HG03442 (cell line): ENCODE data around the gene ZXDB.
"Not testable (repeated sequence)": the region's sequence is repeated elsewhere in the genome, so short reads cannot be mapped to it uniquely, and the experiment has no call there.

Experiments
- ATAC-seq: cut with Tn5 transposase; IDR thresholded peaks from one replicate; pipeline ENCODE4 v1.9.1; 2021; ENCODE audit warnings: mild to moderate bottlenecking, moderate library complexity; ENCODE audit not compliant: unreplicated experiment

ZXDB gene

GRCh38 chrX:57591284-57592159, at the start of gene ZXDB:
ZXDB (plus strand) TSS chrX:57592011; CDS start chrX:57592049, 38 bp downstream.
- peak; percentile 48 for ATAC-seq

DNA sequence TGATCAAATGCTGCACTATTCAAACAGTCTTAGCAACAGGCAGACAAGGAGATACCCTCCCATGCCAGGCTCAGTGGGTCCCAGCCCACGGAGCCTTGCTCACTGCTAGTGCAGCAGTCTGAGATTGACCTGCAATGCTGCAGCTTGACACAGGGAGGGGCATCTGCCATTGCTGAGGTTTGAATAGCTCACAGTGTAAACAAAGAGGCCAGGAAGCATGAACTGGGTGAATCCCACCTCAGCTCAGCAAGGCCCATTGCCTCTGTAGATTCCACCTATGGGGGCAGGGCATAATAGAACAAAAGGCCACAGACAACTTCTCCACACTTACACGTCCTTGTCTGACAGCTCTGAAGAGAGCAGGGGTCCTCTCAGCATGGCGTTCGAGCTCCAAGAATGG, 26.6 kb upstream of the ZXDB start:
- ATAC-seq, result no peak

GRCh38 chrX:57573754-57574153, 18.1 kb upstream of the ZXDB start:
- peak; percentile 57 for ATAC-seq

- not testable (repeated sequence) for ATAC-seq
Measured at GRCh38 chrX:57582948-57583347, 8.9 kb upstream of the ZXDB start.

GRCh38 chrX:57583477-57583876, 8.3 kb upstream of the ZXDB start:
- no peak for ATAC-seq

DNA sequence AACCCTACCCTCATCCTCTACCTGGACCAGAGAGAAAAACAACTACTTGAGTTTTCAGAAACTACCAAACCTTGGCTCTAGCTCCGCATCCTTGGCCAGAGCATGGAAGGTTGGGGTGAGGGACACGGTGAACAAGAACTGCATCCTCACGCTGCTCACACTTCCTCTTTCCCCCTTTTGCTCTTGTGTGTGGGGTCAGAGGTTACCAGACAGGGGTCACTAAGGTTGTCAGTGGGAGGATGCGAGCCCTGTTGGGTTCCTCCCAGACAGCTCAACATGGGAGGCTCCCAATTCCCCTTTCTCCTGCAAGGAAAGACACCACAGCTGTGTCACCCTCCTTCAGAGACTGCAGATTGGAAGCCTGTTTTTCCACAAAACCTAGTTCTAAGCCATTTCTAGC, 5.5 kb upstream of the ZXDB start:
- ATAC-seq, result no peak

DNA sequence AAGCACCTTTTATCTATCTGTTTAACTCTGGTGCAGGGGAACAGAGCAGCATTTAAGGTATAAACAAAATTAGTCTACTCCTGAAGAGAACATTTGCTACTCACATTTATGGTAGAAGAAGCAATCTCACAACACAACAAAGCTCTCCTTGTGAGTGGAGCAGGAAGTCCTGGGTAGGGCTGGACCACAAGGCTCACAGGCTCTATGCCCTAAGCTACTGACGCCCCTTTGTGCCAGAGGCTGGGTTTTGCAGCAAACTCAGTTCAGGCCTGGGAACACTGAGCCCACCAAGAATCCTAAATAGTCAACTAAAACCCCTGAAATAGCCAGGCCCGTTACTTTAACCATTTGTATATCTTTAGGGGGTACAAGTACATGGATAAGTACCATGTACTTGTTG, 4.7 kb upstream of the ZXDB start:
- no peak for ATAC-seq

- peak; percentile 24 for ATAC-seq
Measured at GRCh38 chrX:57587607-57588006, 4.2 kb upstream of the ZXDB start.

GRCh38 chrX:57592160-57592893, 516 bp downstream of the ZXDB start:
- peak; percentile 72 for ATAC-seq

DNA sequence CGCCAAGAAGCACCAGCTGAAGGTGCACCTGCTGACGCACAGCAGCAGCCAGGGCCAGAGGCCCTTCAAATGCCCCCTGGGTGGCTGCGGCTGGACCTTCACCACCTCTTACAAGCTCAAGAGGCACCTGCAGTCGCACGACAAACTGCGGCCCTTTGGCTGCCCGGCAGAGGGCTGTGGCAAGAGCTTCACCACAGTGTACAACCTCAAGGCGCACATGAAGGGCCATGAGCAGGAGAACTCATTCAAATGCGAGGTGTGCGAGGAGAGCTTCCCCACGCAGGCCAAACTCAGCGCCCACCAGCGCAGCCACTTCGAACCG, 1.0 kb downstream of the ZXDB start:
- ATAC-seq, result peak; percentile 51

DNA sequence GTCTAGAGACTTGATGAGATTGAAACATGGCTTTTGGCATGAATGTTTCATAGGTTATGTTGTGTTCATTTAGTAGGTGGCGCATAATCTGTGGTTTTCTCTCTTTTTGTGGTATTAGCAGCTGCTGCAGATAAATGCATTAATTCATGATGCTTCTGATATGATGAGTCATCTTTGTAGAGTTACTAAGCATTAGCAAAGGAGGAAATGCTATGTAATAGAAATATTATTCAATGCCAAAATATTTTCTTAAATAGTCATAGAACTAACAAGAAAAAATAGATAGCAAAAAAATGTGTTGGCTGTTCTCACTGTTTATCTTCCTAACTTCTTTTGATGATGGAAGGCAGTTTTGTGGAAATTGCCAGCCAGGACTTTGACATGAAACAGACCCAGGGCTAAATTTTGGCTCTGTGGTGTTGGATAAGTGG, 3.6 kb downstream of the ZXDB start:
- no peak for ATAC-seq

GRCh38 chrX:57596109-57596508, 4.3 kb downstream of the ZXDB start:
- no peak for ATAC-seq

DNA sequence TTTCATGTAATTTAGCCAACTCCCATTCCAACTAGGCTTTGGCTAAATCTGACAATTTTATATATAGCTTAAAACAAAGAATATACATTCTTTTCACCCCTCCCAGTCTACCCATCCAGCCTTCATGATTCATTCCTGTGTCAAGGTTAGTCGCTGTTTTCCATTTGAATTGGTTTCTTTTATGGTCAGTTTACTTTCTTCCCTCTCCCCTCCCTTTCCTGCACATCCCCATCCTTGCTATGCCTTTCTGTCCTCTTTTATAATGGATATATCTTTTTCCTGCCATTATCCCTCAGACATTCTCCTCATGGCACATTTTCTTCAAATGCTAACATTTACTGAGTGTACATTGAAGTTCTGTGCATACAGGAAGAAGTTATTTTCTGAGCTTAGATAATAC, 4.7 kb downstream of the ZXDB start:
- no peak for ATAC-seq

GRCh38 chrX:57607295-57608187, 15.7 kb downstream of the ZXDB start:
- ATAC-seq, result no peak

GRCh38 chrX:57613351-57613750, 21.5 kb downstream of the ZXDB start:
- ATAC-seq, result not testable (repeated sequence)

- not testable (repeated sequence) for ATAC-seq
Measured at GRCh38 chrX:57629438-57629837, 37.6 kb downstream of the ZXDB start.

- no peak for ATAC-seq
Measured at GRCh38 chrX:57640674-57641016, 48.8 kb downstream of the ZXDB start.

GRCh38 chrX:57641338-57641737, 49.5 kb downstream of the ZXDB start:
- no peak for ATAC-seq

DNA sequence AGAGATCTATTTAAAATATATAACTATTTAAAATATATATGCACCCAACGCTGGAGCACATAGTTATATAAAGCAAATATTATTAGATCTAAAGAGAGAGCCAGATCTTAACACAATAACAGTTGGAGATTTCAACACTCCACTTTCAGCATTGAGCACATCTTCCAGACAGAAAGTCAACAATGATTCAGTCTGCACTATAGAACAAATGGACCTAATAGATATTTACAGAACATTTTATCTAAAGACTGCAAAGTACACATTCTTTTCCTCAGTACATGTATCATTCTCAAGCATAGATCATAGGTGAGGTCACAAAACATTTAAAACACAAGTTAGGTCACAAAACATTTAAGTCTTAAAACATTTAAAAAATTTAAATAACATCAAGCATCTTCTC, 51.9 kb downstream of the ZXDB start:
- no peak for ATAC-seq

DNA sequence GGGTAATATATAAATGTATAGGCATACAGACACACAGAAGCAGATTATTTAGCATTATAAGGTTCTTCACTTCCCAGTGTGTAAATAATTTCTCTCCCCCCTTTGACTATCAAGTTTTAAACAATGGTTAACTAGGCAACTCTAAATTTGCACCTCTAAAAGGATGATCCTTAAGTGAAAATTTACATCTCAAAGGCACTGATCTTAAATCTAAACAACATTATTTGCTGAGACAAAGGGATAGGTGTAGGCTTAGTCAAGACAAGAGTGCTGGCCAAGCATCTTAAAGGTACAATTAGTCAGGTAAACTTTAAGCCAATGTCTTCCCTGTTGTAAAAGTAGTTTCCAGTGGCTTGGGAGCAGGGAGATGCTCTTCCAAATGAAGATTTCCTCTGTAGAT, 55.2 kb downstream of the ZXDB start:
- ATAC-seq, result no peak
